ENCODE measurements around the gene LRRC45.

DNA sequence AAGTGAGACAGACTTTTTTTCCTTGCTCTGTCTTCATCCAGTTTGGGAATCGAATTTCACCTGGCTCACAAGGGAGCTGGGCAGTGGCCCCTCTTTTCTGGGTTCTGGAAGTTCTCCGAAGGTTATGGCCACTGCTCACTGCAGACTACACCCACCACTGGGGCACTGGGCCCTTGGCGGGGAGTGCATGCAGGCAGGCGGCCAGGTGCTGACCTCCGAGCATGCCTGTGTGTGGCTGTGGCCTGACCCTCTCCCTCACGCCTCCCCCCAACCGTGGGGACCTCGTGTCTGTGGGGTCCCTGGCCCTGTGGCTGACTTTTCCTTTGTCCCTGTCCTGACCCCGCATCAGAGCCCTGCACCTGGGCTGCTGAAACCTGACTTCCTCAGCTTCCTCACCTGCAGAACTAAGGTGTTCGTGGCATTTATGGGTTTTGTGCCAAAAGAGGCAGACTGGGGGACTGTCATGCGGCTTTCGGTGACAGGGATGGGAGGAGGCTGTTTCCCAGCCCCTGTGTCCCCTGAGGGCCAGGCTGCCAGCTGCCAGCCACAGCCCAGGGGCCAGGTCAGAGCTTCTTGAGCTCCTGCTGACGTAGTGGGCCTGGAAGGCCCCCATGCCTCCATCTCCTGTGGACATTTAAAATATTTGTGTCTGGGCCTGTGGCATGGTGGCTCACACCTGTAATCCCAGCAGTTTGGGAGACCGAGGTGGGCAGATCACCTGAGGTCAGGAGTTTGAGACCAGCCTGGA is 24.2 kb upstream of the LRRC45 start:
- no peak for TF ChIP-seq EZH2 (IDR thresholded peaks at IDR 0.05; ENCODE audit: low read depth)
- TF ChIP-seq, protein P1, sequence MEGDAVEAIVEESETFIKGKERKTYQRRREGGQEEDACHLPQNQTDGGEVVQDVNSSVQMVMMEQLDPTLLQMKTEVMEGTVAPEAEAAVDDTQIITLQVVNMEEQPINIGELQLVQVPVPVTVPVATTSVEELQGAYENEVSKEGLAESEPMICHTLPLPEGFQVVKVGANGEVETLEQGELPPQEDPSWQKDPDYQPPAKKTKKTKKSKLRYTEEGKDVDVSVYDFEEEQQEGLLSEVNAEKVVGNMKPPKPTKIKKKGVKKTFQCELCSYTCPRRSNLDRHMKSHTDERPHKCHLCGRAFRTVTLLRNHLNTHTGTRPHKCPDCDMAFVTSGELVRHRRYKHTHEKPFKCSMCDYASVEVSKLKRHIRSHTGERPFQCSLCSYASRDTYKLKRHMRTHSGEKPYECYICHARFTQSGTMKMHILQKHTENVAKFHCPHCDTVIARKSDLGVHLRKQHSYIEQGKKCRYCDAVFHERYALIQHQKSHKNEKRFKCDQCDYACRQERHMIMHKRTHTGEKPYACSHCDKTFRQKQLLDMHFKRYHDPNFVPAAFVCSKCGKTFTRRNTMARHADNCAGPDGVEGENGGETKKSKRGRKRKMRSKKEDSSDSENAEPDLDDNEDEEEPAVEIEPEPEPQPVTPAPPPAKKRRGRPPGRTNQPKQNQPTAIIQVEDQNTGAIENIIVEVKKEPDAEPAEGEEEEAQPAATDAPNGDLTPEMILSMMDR (conservative IDR thresholded peaks at IDR 0.05) = no peak
